Measurements from ENCODE around the gene FEZ2.

The FEZ2 gene

DNA sequence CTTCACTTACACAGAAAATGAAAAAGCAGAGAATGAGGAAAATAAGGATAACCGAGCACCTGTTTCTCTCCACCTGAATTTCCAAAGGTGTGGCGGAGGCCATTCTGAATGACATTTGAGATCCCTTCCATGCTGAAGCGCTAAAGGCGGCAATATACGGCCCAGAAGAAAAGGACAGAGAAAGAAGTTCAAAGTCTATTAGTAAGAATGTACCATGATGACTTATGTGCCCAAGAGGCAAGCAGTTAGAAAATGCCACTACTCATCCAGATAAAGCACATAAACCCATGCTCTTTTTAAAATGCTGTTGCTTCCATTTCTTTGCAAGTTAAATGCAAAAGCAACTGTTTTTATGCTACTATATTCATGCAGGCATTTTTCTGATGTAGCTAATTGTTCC lies 37.2 kb downstream of the FEZ2 start:
- no peak for DNase-seq

GRCh38 chr2:36559221-36559942 lies 38.6 kb downstream of the FEZ2 start:
- no peak for DNase-seq

GRCh38 chr2:36556842-36557241 lies 41.1 kb downstream of the FEZ2 start:
- DNase-seq = no peak

DNA sequence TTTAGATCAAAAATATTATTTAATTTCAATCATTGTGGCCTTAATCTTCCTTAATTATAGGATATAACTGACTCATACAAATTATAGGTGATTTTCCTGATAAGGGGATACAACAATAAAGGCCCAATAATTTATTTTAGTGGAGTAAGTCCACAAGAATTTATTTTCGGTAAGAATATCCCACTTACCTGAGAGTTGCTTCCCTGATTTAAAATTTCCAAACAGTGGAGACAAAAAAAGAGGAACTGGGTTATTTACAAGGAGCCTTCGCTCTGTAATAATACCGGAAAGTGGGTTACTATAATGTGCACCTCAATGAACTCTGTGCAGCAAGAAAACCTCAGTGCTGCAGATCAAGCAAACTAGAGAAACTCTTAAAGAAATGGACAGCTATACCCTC lies 42.2 kb downstream of the FEZ2 start:
- no peak for DNase-seq

GRCh38 chr2:36554531-36554930 lies 43.4 kb downstream of the FEZ2 start:
- DNase-seq = no peak

DNA sequence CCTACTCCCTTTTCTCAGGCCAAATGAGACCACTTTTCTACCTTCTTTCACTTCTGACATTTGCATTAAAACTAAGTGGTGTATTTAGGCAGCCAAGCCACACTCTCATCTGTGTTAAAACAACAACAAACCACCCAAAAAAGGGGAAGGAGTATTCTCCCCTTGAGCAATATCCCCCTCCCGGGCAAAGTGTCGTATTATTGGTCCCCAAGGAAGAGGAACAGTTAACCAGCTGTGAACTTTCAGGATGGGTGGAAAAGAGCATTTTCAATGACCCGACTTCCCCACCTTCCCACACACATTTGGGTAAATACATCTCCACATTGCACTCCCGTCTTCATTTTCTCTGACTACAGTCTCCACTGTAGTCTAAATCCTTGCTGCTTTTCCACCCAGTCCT lies 44.3 kb downstream of the FEZ2 start:
- DNase-seq = no peak

DNA sequence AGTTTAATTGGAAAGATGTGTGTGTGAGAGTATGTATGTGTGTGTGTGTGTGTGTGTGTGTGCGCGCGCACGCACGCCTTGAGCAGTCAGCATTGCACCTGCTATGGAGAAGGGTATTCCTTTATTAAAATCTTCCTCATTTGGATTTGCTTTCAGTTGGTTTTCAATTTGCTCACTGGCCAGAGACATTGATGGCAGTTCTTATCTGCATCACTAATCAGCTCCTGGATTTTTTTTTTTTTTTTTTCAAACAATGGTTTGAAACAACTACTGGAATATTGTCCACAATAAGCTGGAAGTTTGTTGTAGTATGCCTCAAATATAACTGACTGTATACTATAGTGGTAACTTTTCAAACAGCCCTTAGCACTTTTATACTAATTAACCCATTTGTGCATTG lies 48.0 kb downstream of the FEZ2 start:
- no peak for DNase-seq

- DNase-seq = no peak
Observed at GRCh38 chr2:36549165-36549574, 48.8 kb downstream of the FEZ2 start.

DNA sequence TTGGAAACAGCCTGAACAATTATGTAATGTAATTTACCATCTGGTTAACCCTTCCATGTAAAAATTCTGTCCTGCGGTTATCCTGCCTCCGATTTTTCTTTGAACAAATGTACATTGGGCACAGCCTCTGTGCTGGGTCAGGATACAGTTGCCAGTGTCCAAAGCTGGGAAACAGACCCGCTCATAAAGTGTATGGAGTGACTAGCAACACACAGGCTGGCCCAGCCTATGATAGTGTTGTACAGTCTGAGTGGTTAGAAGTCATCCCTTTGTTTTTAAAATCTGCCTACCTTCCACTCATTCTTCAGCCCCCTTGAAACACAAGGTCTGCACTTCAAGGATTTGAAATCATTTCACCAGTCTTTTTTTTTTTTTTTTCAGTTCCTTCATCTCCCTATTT lies 50.1 kb downstream of the FEZ2 start:
- no peak for DNase-seq

DNA sequence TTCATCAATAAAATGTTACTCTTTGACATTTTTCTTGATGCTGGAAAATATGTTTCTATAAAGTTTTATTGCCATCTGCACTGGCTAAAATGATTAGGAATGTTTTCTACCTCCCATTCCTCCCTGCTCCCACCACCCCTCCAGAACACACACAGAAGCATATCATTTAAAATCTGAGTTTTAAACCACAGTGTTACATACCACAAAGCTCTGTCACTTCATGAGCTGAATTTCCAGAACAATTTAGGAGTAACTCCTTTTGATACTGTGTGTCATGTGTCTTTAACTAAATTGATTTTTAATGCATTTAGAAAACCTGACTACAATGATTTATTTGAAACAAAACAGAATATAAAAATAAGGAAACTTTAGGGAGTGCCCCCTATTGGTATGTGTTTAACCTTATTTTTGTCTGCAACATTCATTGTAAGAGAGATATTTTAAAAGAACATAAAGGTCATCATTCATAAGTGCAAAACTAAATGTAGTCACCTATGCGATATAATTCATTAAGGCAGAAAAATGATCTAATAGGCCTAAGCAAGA lies 52.0 kb downstream of the FEZ2 start:
- no peak for DNase-seq

DNA sequence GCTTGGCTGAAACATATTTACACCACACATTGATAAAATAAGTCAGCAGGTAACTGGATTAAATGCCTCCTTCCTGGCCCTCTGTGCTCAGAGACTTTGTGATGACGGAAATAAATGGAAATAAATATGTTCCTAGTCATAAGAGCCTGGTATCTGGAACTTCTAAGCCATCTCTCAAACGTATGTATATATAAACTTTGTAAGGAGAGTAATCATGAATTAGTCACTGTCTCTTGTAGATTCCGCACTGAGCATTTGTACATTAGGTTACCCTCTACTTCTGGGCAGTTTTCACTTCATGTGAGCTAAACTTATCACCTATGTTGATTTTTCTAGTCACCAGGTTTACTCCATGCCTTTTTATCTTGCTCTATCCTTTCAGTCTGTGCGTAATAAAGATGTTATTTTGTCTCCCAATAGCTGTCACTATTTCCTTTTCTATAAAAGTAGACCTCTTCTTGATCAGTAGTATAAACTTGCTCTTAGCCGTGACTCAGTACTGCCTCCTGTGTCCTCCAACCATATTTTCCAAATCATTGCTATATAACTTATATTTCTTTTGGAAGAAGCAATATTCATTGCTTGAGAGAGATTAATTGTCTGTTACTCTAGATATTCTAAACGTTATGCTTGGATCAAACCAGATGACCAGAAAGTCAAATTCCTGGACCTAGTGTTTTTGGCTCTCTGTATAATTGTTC lies 53.2 kb downstream of the FEZ2 start:
- DNase-seq = no peak

DNA sequence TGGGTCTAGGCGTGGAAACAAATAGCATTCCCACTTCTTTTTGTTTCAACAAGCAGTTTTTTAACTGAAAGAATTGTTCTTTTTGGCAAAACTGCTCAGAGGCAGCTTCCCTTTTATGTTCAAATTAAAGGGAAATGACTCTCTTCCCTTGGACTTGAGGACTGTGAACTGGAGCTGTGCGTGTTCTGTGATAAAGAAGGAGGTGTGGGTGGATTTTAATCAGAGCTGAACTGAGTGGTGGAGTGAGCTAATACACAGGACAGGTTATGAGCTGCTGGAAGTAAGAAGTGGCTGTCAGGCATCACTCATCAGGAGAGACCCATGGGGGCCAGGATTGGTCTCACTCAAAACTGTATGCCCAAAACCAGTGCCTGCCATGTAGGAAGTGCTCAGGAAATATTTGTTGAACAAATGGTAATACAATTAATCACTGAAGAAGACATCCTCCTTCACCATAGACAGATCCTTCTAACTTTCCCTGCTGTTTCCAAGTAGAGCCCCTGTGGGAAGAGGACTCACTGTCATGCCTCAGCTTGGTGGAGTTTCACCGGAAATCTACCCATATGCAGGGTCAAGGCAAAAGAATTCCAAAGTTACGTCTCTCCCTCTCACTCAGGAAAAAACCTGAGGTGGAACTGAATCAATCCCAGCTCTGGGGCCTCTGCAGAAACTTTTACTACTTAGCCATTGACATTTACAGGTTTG lies 55.9 kb downstream of the FEZ2 start:
- no peak for DNase-seq

- DNase-seq = no peak
Observed at GRCh38 chr2:36540986-36541754, 56.8 kb downstream of the FEZ2 start.

GRCh38 chr2:36539631-36540030 lies 58.3 kb downstream of the FEZ2 start:
- no peak for DNase-seq

- no peak for DNase-seq
Observed at GRCh38 chr2:36538335-36538734, 59.6 kb downstream of the FEZ2 start.

- no peak for DNase-seq
Observed at GRCh38 chr2:36536776-36537175, 61.2 kb downstream of the FEZ2 start.

DNA sequence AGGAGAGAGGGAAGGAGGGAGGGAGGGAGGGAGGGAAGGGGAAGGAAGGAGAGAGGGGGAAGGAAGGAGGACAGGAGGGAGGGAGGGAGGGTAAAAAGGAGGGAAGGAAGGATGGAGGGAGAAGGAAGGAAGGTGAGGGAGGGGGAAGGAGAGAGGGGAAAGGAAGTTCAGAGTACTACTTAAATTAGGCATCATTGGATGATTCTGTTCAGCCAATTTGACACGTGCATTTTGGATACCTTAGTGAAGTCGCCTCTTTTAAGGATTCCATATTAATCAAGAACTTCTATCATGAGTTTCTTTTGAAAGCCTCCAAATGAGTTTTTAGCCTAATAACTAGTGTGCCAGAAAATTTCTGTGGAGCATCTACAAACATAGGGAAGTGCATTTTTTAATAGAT lies 62.9 kb downstream of the FEZ2 start:
- DNase-seq = no peak

- no peak for DNase-seq
Observed at GRCh38 chr2:36534275-36534799, 63.6 kb downstream of the FEZ2 start.

DNA sequence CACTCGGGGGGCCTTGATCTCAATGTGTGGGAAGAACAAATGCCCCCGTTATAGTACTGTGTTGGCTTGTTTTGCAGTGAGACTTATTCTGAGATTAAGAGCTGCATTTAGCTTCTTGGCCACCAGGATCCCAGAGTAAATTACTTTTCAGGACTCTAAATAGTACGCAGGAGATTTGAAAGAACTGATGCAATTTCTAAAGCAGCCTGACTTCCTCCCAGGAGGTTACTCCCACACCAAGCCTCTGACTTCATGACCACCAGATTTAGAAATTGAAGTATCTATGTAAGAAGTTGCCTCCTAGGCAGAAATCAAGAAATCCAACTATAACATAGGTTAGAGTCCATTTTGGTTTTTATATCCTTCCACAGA lies 67.0 kb downstream of the FEZ2 start:
- DNase-seq = no peak

GRCh38 chr2:36530178-36530982 lies 67.6 kb downstream of the FEZ2 start:
- DNase-seq = no peak

GRCh38 chr2:36528766-36529392 lies 69.1 kb downstream of the FEZ2 start:
- DNase-seq = no peak

Measured in NCI-H526 treated with DMSO at 0.1 percent for 48 hours (cell line).